H9 (cell line): ENCODE measurements around the gene CC2D2B. TPM values are rescaled to one million over a fixed set of nuclear protein-coding genes. Genes with fewer than 3 reads are reported as not detected.

Source experiments
- DNase-seq: peaks from one replicate; pipeline ENCODE4 v3.0.0-alpha.2; 2017
- H2AFZ ChIP-seq: one replicate; pipeline ENCODE4 v1.6.1; 2013; ENCODE audit warnings: mild to moderate bottlenecking, low read length, control low read depth, moderate library complexity
- H2AK5ac ChIP-seq: 2 replicates; pipeline ENCODE4 v1.6.1; 2013; ENCODE audit warnings: low read length, control low read depth, mixed read lengths; ENCODE audit not compliant: insufficient read length
- H2BK120ac ChIP-seq: one replicate; pipeline ENCODE4 v1.6.1; 2013; ENCODE audit warnings: low read depth, mild to moderate bottlenecking, low read length, control low read depth, inconsistent platforms; ENCODE audit not compliant: poor library complexity, severe bottlenecking
- H2BK12ac ChIP-seq: 2 replicates; pipeline ENCODE4 v1.6.1; 2013; ENCODE audit warnings: low read length, control low read depth, mixed read lengths, low read depth; ENCODE audit not compliant: insufficient read length
- H2BK15ac ChIP-seq: 2 replicates; pipeline ENCODE4 v1.6.1; 2013; ENCODE audit warnings: low read depth, low read length, control low read depth
- H2BK20ac ChIP-seq: one replicate; pipeline ENCODE4 v1.6.1; 2013; ENCODE audit warnings: low read depth, mild to moderate bottlenecking, low read length, control low read depth, inconsistent platforms; ENCODE audit not compliant: poor library complexity, severe bottlenecking
- H2BK5ac ChIP-seq: 2 replicates; pipeline ENCODE4 v1.6.1; 2013; ENCODE audit warnings: low read length, control low read depth, mixed read lengths; ENCODE audit not compliant: insufficient read length
- H3K14ac ChIP-seq: 2 replicates; pipeline ENCODE4 v1.6.1; 2013; ENCODE audit warnings: low read length, control low read depth; ENCODE audit not compliant: insufficient read depth
- H3K18ac ChIP-seq: 2 replicates; pipeline ENCODE4 v1.6.1; 2013; ENCODE audit warnings: low read depth, mild to moderate bottlenecking, mixed read lengths, low read length, control low read depth; ENCODE audit not compliant: insufficient read length
- H3K23ac ChIP-seq: 2 replicates; pipeline ENCODE4 v1.6.1; 2013; ENCODE audit warnings: low read length, control low read depth, mixed read lengths, low read depth; ENCODE audit not compliant: insufficient read length
- H3K23me2 ChIP-seq: 2 replicates; pipeline ENCODE4 v1.6.1; 2013; ENCODE audit warnings: low read depth, mild to moderate bottlenecking, mixed read lengths, low read length, control low read depth; ENCODE audit not compliant: insufficient read length, poor library complexity, severe bottlenecking
- H3K27ac ChIP-seq: 2 replicates; pipeline ENCODE4 v1.5.1; 2013; ENCODE audit warnings: low read length, control low read depth, mixed read lengths, low read depth; ENCODE audit not compliant: insufficient read length
- H3K27me3 ChIP-seq: 2 replicates; pipeline ENCODE4 v1.6.1; 2013; ENCODE audit warnings: low read length, control low read depth, inconsistent platforms; ENCODE audit not compliant: insufficient read depth
- H3K4ac ChIP-seq: 2 replicates; pipeline ENCODE4 v1.6.1; 2013; ENCODE audit warnings: low read depth, mild to moderate bottlenecking, control low read depth, inconsistent platforms, low read length, moderate library complexity
- H3K4me1 ChIP-seq: 2 replicates; pipeline ENCODE4 v1.6.1; 2013; ENCODE audit warnings: low read length, control low read depth, inconsistent platforms; ENCODE audit not compliant: insufficient read depth
- H3K4me2 ChIP-seq: 2 replicates; pipeline ENCODE4 v1.6.1; 2013; ENCODE audit warnings: low read length, control low read depth, mixed read lengths; ENCODE audit not compliant: insufficient read length, insufficient read depth
- H3K56ac ChIP-seq: 2 replicates; pipeline ENCODE4 v1.6.1; 2013; ENCODE audit warnings: low read depth, mild to moderate bottlenecking, mixed read lengths, low read length, control low read depth; ENCODE audit not compliant: insufficient read length
- H3K79me1 ChIP-seq: 2 replicates; pipeline ENCODE4 v1.6.1; 2013; ENCODE audit warnings: low read depth, mild to moderate bottlenecking, moderate library complexity, low read length, control low read depth, inconsistent platforms; ENCODE audit not compliant: insufficient read depth, poor library complexity, severe bottlenecking
- H3K79me2 ChIP-seq: 2 replicates; pipeline ENCODE4 v1.6.1; 2013; ENCODE audit warnings: low read length, control low read depth, inconsistent platforms; ENCODE audit not compliant: insufficient read depth
- H3K9ac ChIP-seq: 2 replicates; pipeline ENCODE4 v1.6.1; 2013; ENCODE audit warnings: low read length, control low read depth, mixed read lengths; ENCODE audit not compliant: insufficient read length; ENCODE audit errors: extremely low read depth
- H3K9me3 ChIP-seq: one replicate; pipeline ENCODE4 v1.6.1; 2013; ENCODE audit warnings: low read depth, low read length, inconsistent platforms; ENCODE audit not compliant: control insufficient read depth
- H3T11ph ChIP-seq: one replicate; pipeline ENCODE4 v1.6.1; 2013; ENCODE audit warnings: mild to moderate bottlenecking, low read length, control low read depth, inconsistent platforms
- H4K20me1 ChIP-seq: one replicate; pipeline ENCODE4 v1.6.1; 2013; ENCODE audit not compliant: control insufficient read depth, insufficient read length, insufficient read depth
- H4K5ac ChIP-seq: 2 replicates; pipeline ENCODE4 v1.6.1; 2013; ENCODE audit warnings: low read depth, mild to moderate bottlenecking, mixed read lengths, low read length, control low read depth; ENCODE audit not compliant: insufficient read length
- H4K8ac ChIP-seq: replicated peaks from 2 replicates; pipeline ENCODE4 v1.6.1; 2013; ENCODE audit warnings: low read length, control low read depth, mixed read lengths, low read depth; ENCODE audit not compliant: insufficient read length
- H4K91ac ChIP-seq: 2 replicates; pipeline ENCODE4 v1.6.1; 2013; ENCODE audit warnings: low read depth, mild to moderate bottlenecking, moderate library complexity, mixed read lengths, low read length, control low read depth; ENCODE audit not compliant: insufficient read length
- H3K27ac Mint-ChIP-seq, 3 experiments: 2 replicates in 2 of 3; 3 replicates in 1 of 3; pipeline ENCODE4 v1.8.0; 2020 to 2021; ENCODE audit warnings: mixed read lengths in 3 of 3, mild to moderate bottlenecking in 1 of 3, moderate library complexity in 1 of 3
- H3K27me3 Mint-ChIP-seq: 2 replicates; pipeline ENCODE4 v1.8.0; 2021; ENCODE audit warnings: low read depth, mild to moderate bottlenecking, moderate library complexity, mixed read lengths
- H3K36me3 Mint-ChIP-seq, 3 experiments: 2 replicates in 2 of 3; 3 replicates in 1 of 3; pipeline ENCODE4 v1.8.0; 2020 to 2021; ENCODE audit warnings: low read depth in 3 of 3, mixed read lengths in 3 of 3; ENCODE audit not compliant: insufficient read depth in 1 of 3
- H3K4me1 Mint-ChIP-seq, 2 experiments: 2 replicates each; pipeline ENCODE4 v1.8.0; 2020; ENCODE audit warnings: mixed read lengths in 2 of 2
- H3K4me3 Mint-ChIP-seq, 2 experiments: 2 replicates in 1 of 2; 3 replicates in 1 of 2; pipeline ENCODE4 v1.8.0; 2020 to 2021; ENCODE audit warnings: mild to moderate bottlenecking in 2 of 2, mixed read lengths in 2 of 2, moderate library complexity in 1 of 2
- H3K9me3 Mint-ChIP-seq, 2 experiments: 2 replicates in 1 of 2; 3 replicates in 1 of 2; pipeline ENCODE4 v1.8.0; 2020; ENCODE audit warnings: mild to moderate bottlenecking in 2 of 2, mixed read lengths in 2 of 2, moderate library complexity in 1 of 2
- WGBS: extraction: QIAGEN DNeasy Blood & Tissue Kit; methylation state at CpG from one replicate; pipeline ENCODE4 v1.1.7; 2013; ENCODE audit warnings: missing lambda C conversion rate, low lambda C conversion rate, mixed read lengths; ENCODE audit not compliant: insufficient read length; ENCODE audit errors: extremely low coverage; 5-methylcytosine and 5-hydroxymethylcytosine counted together
- total RNA-seq: library from RNA; stranded (reverse); gene quantifications from 2 replicates; pipeline ENCODE4 v1.2.1, GENCODE V29; 2021
- TF ChIP-seq, protein P1 (sequence below): fragments of 200-600 bp; sonication (generic); conservative IDR thresholded peaks from 3 replicates; pipeline ENCODE4 v1.8.0; 2021; ENCODE audit warnings: antibody characterized with exemption, mild to moderate bottlenecking

CC2D2B gene
- total RNA-seq, 1 experiment from 2014 or later, result 0.72 TPM

DNA sequence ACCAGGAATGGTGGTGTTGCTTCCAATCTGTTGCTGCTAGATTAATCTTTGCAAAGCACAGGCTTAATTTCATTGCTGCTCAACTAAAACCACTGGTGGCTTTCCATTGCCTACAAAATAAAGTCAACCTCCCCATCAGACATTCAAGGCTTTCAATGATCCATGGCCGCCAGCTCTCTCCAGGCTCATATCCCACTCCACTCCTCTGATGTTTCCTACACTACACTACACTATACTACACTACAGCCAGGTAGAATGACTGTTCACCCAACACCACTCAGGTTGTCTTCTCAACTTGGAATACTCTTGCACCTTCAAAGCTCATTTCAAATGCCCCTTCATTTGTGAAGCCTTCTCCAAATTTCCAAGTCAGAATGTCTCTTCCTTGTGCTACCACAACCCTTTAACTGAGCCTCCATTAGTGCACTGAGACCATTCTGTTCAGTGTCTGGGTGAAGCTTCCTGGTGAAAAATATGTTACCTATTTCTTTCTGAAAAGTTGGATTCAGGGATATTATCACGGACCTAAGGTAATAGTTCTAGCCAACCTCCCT lies 35.5 kb upstream of the CC2D2B start:
- Histone ChIP-seq H2BK12ac (no peak overlapping the region), H3K56ac (no peak overlapping the region), H3K14ac (no peak overlapping the region), H2BK5ac (no peak overlapping the region), H3K4me2 (no peak overlapping the region), H4K8ac (no peak overlapping the region), H3K27ac (no peak overlapping the region), H3K4me1 (no peaks in the 10 kb centered on the region), H3K79me1 (no peaks in the 10 kb centered on the region), H4K91ac (no peak overlapping the region), H2BK120ac (no peak overlapping the region), H2BK15ac (no peak overlapping the region), H2AK5ac (no peak overlapping the region), H3K4ac (no peak overlapping the region), H2AFZ (no peak overlapping the region), H4K5ac (no peak overlapping the region), H2BK20ac (no peak overlapping the region), H3K79me2 (no peaks in the 10 kb centered on the region), H3T11ph (no peak overlapping the region), H3K9me3 (no peaks in the 10 kb centered on the region), H4K20me1 (no peaks in the 10 kb centered on the region), H3K9ac (no peak overlapping the region), H3K18ac (no peak overlapping the region), H3K27me3 (no peaks in the 10 kb centered on the region), H3K23me2 (no peaks in the 10 kb centered on the region), H3K23ac (no peak overlapping the region)
- Mint-ChIP-seq H3K36me3 (peaks cover 40 to 46% (median 44%) of the 10 kb centered on the region in 3 experiments), H3K4me1 (peaks cover 11% of the 10 kb centered on the region in 2 experiments), H3K4me3 (no peak overlapping the region), H3K9me3 (peaks cover 22% of the 10 kb centered on the region in 2 experiments), H3K27me3 (no peaks in the 10 kb centered on the region), H3K27ac (no peak overlapping the region)
- no CpG with 5 or more reads among the region's 2 CpGs for WGBS
- TF ChIP-seq, protein P1, sequence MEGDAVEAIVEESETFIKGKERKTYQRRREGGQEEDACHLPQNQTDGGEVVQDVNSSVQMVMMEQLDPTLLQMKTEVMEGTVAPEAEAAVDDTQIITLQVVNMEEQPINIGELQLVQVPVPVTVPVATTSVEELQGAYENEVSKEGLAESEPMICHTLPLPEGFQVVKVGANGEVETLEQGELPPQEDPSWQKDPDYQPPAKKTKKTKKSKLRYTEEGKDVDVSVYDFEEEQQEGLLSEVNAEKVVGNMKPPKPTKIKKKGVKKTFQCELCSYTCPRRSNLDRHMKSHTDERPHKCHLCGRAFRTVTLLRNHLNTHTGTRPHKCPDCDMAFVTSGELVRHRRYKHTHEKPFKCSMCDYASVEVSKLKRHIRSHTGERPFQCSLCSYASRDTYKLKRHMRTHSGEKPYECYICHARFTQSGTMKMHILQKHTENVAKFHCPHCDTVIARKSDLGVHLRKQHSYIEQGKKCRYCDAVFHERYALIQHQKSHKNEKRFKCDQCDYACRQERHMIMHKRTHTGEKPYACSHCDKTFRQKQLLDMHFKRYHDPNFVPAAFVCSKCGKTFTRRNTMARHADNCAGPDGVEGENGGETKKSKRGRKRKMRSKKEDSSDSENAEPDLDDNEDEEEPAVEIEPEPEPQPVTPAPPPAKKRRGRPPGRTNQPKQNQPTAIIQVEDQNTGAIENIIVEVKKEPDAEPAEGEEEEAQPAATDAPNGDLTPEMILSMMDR, result no peak
- DNase-seq, result no peak
